OCI-LY7 (cell line): ENCODE data around the gene SMOC2. TPM values are rescaled to one million over a fixed set of nuclear protein-coding genes. Genes with fewer than 3 reads are reported as not detected.

ENCODE experiments used
- BruUV-seq: library from RNA; stranded (reverse); fragments of 400-500 nt; replicated peaks from 2 replicates; lab custom pipeline; 2021; lab: Mats Ljungman, UMichigan
- CTCF ChIA-PET: fragments of 300-600 bp; sonication (Branson Sonifier 250); formaldehyde crosslinking; loops from one replicate; lab custom pipeline; 2022; ENCODE audit warnings: antibody characterized with exemption; ENCODE audit not compliant: unreplicated experiment; lab: Charles Lee
- POLR2A ChIA-PET: fragments of 300-600 bp; sonication (Branson Sonifier 250); formaldehyde crosslinking; loops from one replicate; lab custom pipeline; 2022; ENCODE audit warnings: antibody characterized with exemption; lab: Charles Lee
- DNase-seq: peaks from one replicate; pipeline ENCODE4 v3.0.0-alpha.2; 2015; ENCODE audit warnings: low spot score
- H2AFZ ChIP-seq: fragments of 200-600 bp; sonication (generic), shearing (Covaris generic); 2 replicates; pipeline ENCODE4 v1.6.1; 2014; ENCODE audit warnings: mild to moderate bottlenecking, antibody characterized with exemption, low read length, moderate library complexity
- H3K27ac ChIP-seq: fragments of 200-600 bp; sonication (generic); 2 replicates; pipeline ENCODE4 v1.5.1; 2014; ENCODE audit warnings: mixed run types, low read depth, mild to moderate bottlenecking, moderate library complexity, low read length, inconsistent platforms; ENCODE audit not compliant: poor library complexity, severe bottlenecking
- H3K36me3 ChIP-seq: fragments of 200-600 bp; sonication (generic); 2 replicates; pipeline ENCODE4 v1.6.1; 2014; ENCODE audit warnings: mild to moderate bottlenecking, antibody characterized with exemption, low read length, moderate library complexity, mixed read lengths; ENCODE audit not compliant: insufficient read depth
- H3K4me1 ChIP-seq: fragments of 200-600 bp; sonication (generic); 2 replicates; pipeline ENCODE4 v1.5.1; 2014; ENCODE audit warnings: mild to moderate bottlenecking, low read length; ENCODE audit not compliant: insufficient read depth, poor library complexity, severe bottlenecking
- H3K4me2 ChIP-seq: fragments of 200-600 bp; sonication (generic); 2 replicates; pipeline ENCODE4 v1.6.1; 2014; ENCODE audit warnings: mild to moderate bottlenecking, low read length
- H3K4me3 ChIP-seq: fragments of 200-600 bp; sonication (generic); 2 replicates; pipeline ENCODE4 v1.5.1; 2014; ENCODE audit warnings: mild to moderate bottlenecking, low read depth, low read length; ENCODE audit not compliant: poor library complexity, severe bottlenecking
- H3K79me2 ChIP-seq: fragments of 200-600 bp; sonication (generic); 2 replicates; pipeline ENCODE4 v1.6.1; 2016; ENCODE audit warnings: low read depth, mild to moderate bottlenecking, low read length, moderate library complexity, mixed read lengths; ENCODE audit not compliant: insufficient read depth
- H3K9me2 ChIP-seq: fragments of 200-600 bp; sonication (generic); 2 replicates; pipeline ENCODE4 v1.6.1; 2016; ENCODE audit warnings: mild to moderate bottlenecking, low read length, mixed read lengths; ENCODE audit not compliant: insufficient read depth
- H3K9me3 ChIP-seq: fragments of 200-600 bp; sonication (generic); 2 replicates; pipeline ENCODE4 v1.6.1; 2014; ENCODE audit warnings: mild to moderate bottlenecking, mixed run types, low read length, mixed read lengths
- H4K20me1 ChIP-seq: fragments of 200-600 bp; sonication (generic); 2 replicates; pipeline ENCODE4 v1.6.1; 2014; ENCODE audit warnings: mild to moderate bottlenecking, antibody characterized with exemption, low read length, moderate library complexity, mixed read lengths; ENCODE audit not compliant: insufficient read depth
- CTCF ChIP-seq: fragments of 200-600 bp; sonication (generic); conservative IDR thresholded peaks from 2 replicates; pipeline ENCODE4 v1.5.1; 2014; ENCODE audit warnings: mild to moderate bottlenecking, antibody characterized with exemption, low read length, moderate library complexity, mixed read lengths
- EZH2phosphoT487 ChIP-seq: fragments of 200-600 bp; sonication (generic); IDR thresholded peaks from 2 replicates; pipeline ENCODE4 v1.6.1; 2018; ENCODE audit warnings: low read depth, borderline replicate concordance, mild to moderate bottlenecking, mixed run types, antibody characterized with exemption, low read length, moderate library complexity, mixed read lengths
- intact Hi-C: fragments of 100-400 bp; cut with micrococcal nuclease; formaldehyde crosslinking; loops from one replicate; pipeline ENCODE4 v1.10.0; 2022; ENCODE audit not compliant: unreplicated experiment
- total RNA-seq, 2 experiments: library from RNA; depleted of rRNA in 1 of 2; stranded (reverse); fragments of >200 nt in 1 of 2; shearing (Covaris generic) in 1 of 2; gene quantifications; 2 replicates each; pipeline ENCODE4 v1.2.3, GENCODE V29; 2014 to 2022

The SMOC2 gene
- total RNA-seq, 2 experiments from 2014 or later, result not detected

- Histone ChIP-seq H3K9me2 (no peaks in the 10 kb centered on the region), H2AFZ (no peak overlapping the region), H3K27ac (no peak overlapping the region), H3K36me3 (no peaks in the 10 kb centered on the region), H3K4me2 (no peak overlapping the region), H3K9me3 (no peaks in the 10 kb centered on the region), H4K20me1 (no peaks in the 10 kb centered on the region), H3K4me1 (no peaks in the 10 kb centered on the region), H3K4me3 (no peak overlapping the region), H3K79me2 (no peaks in the 10 kb centered on the region)
- ChIA-PET CTCF (no interaction called here), POLR2A (no interaction called here)
- no peak for TF ChIP-seq CTCF
- no peak for TF ChIP-seq EZH2phosphoT487
- no peak for DNase-seq
- no TSS peak for BruUV-seq
- intact Hi-C loops, result no loop called here
These were observed 22.3 kb upstream of the SMOC2 start for GRCh38 chr6:168418711-168419121.

GRCh38 chr6:168419569-168419968, 21.4 kb upstream of the SMOC2 start:
- H3K4me3 ChIP-seq, result no peak overlapping the region
- no peak overlapping the region for H2AFZ ChIP-seq
- TF ChIP-seq CTCF, result no peak
- TF ChIP-seq EZH2phosphoT487, result no peak
- no peaks in the 10 kb centered on the region for H3K9me2 ChIP-seq
- POLR2A ChIA-PET, result no interaction called here
- H3K4me1 ChIP-seq, result no peaks in the 10 kb centered on the region
- H3K9me3 ChIP-seq, result no peaks in the 10 kb centered on the region
- CTCF ChIA-PET, result no interaction called here
- intact Hi-C loops, result no loop called here
- H3K79me2 ChIP-seq, result no peaks in the 10 kb centered on the region
- no TSS peak for BruUV-seq
- H3K4me2 ChIP-seq, result no peak overlapping the region
- H3K36me3 ChIP-seq, result no peaks in the 10 kb centered on the region
- no peak for DNase-seq
- no peak overlapping the region for H3K27ac ChIP-seq
- H4K20me1 ChIP-seq, result no peaks in the 10 kb centered on the region

GRCh38 chr6:168420084-168420483, 20.9 kb upstream of the SMOC2 start:
- CTCF ChIA-PET, result no interaction called here
- no TSS peak for BruUV-seq
- Histone ChIP-seq H3K27ac (no peak overlapping the region), H3K9me3 (no peaks in the 10 kb centered on the region), H3K36me3 (no peaks in the 10 kb centered on the region), H3K4me3 (no peak overlapping the region), H3K79me2 (no peaks in the 10 kb centered on the region), H3K4me1 (no peaks in the 10 kb centered on the region), H2AFZ (no peak overlapping the region), H3K4me2 (no peak overlapping the region), H4K20me1 (no peaks in the 10 kb centered on the region), H3K9me2 (no peaks in the 10 kb centered on the region)
- POLR2A ChIA-PET, result no interaction called here
- no peak for DNase-seq
- no peak for TF ChIP-seq EZH2phosphoT487
- no peak for TF ChIP-seq CTCF
- intact Hi-C loops, result no loop called here
